Keratinocyte (primary cell): ENCODE measurements around the gene CCRL2. TPM values are rescaled to one million over a fixed set of nuclear protein-coding genes. Genes with fewer than 3 reads are reported as not detected.
A peak's percentile ranks its signal among the peaks of the same experiment; 100 is the strongest.
"Not testable (repeated sequence)": the region's sequence is repeated elsewhere in the genome, so short reads cannot be mapped to it uniquely, and the experiment has no call there.

ENCODE experiments used
- DNase-seq: peaks from one replicate; pipeline ENCODE4 v3.0.0-alpha.2; 2011; ENCODE audit warnings: low read depth, missing footprints, low spot score
- FAIRE-seq: peaks from 2 replicates; lab custom pipeline; 2011; peaks lifted over from hg19 to GRCh38; lab: Jason Lieb, UNC
- H2AFZ ChIP-seq: 2 replicates; pipeline ENCODE4 v1.6.0; 2012; ENCODE audit warnings: low read length, control low read depth, inconsistent platforms; ENCODE audit not compliant: control insufficient read depth
- H3K27ac ChIP-seq: 2 replicates; pipeline ENCODE4 v1.5.1; 2011; ENCODE audit warnings: low read length; ENCODE audit not compliant: control insufficient read depth, insufficient read depth
- H3K27me3 ChIP-seq: 3 replicates; pipeline ENCODE4 v1.6.0; 2011; ENCODE audit warnings: low read length; ENCODE audit not compliant: control insufficient read depth, insufficient read depth; ENCODE audit errors: extremely low read depth
- H3K36me3 ChIP-seq, 2 experiments: 2 replicates in 1 of 2; 3 replicates in 1 of 2; pipeline ENCODE4 v1.5.1; 2011; ENCODE audit warnings: low read length in 2 of 2, mild to moderate bottlenecking in 1 of 2; ENCODE audit not compliant: control insufficient read depth in 2 of 2, insufficient read depth in 2 of 2; ENCODE audit errors: extremely low read depth in 1 of 2
- H3K4me1 ChIP-seq: 3 replicates; pipeline ENCODE4 v1.5.1; 2011; ENCODE audit warnings: low read length; ENCODE audit not compliant: control insufficient read depth, insufficient read depth; ENCODE audit errors: extremely low read depth
- H3K4me2 ChIP-seq: 3 replicates; pipeline ENCODE4 v1.6.0; 2011; ENCODE audit warnings: low read depth, low read length; ENCODE audit not compliant: control insufficient read depth, insufficient read depth; ENCODE audit errors: extremely low read depth
- H3K4me3 ChIP-seq, 3 experiments: fragments of 200-600 bp in 1 of 3; sonication (generic) in 1 of 3; 2 replicates in 2 of 3; 3 replicates in 1 of 3; pipeline ENCODE4 v1.5.1; 2011 to 2016; ENCODE audit warnings: low read length in 3 of 3, mild to moderate bottlenecking in 3 of 3, control low read depth in 2 of 3, inconsistent platforms in 1 of 3, low read depth in 1 of 3, mixed read lengths in 1 of 3, mixed run types in 1 of 3, moderate library complexity in 1 of 3; ENCODE audit not compliant: control insufficient read depth in 2 of 3, insufficient read depth in 2 of 3; ENCODE audit errors: extremely low read depth in 1 of 3
- H3K79me2 ChIP-seq: 2 replicates; pipeline ENCODE4 v1.6.0; 2012; ENCODE audit warnings: low read length; ENCODE audit not compliant: control insufficient read depth, insufficient read depth
- H3K9ac ChIP-seq: 3 replicates; pipeline ENCODE4 v1.6.0; 2011; ENCODE audit warnings: low read length; ENCODE audit not compliant: control insufficient read depth, insufficient read depth; ENCODE audit errors: extremely low read depth
- H3K9me1 ChIP-seq: 3 replicates; pipeline ENCODE4 v1.6.0; 2011; ENCODE audit warnings: low read length; ENCODE audit not compliant: control insufficient read depth, insufficient read depth; ENCODE audit errors: extremely low read depth
- H3K9me3 ChIP-seq: 2 replicates; pipeline ENCODE4 v1.5.1; 2012; ENCODE audit warnings: low read depth, low read length; ENCODE audit not compliant: control insufficient read depth
- H4K20me1 ChIP-seq: 3 replicates; pipeline ENCODE4 v1.6.0; 2011; ENCODE audit warnings: low read length; ENCODE audit not compliant: control insufficient read depth, insufficient read depth; ENCODE audit errors: extremely low read depth
- CTCF ChIP-seq, 3 experiments: IDR thresholded peaks in 1 of 3; conservative IDR thresholded peaks in 1 of 3; optimal IDR thresholded peaks in 1 of 3; 2 replicates in 2 of 3; 3 replicates in 1 of 3; pipeline versions ENCODE3 to v1.5.1; 2011; ENCODE audit warnings: low read length in 3 of 3, mild to moderate bottlenecking in 3 of 3, moderate library complexity in 2 of 3, control low read depth in 1 of 3, inconsistent platforms in 1 of 3; ENCODE audit not compliant: insufficient read depth in 2 of 3; ENCODE audit errors: extremely low read depth in 1 of 3
- EZH2 ChIP-seq: IDR thresholded peaks from one replicate; pipeline ENCODE4 v1.6.1; 2012; ENCODE audit warnings: inconsistent platforms, mild to moderate bottlenecking, low read length, moderate library complexity
- dilution Hi-C: fragments of 300-500 bp; cut with MboI; formaldehyde crosslinking; loops from one replicate; pipeline ENCODE4 v1.7.0; 2020; ENCODE audit warnings: low sequenced_read_pairs; ENCODE audit not compliant: extremely low pct_ligation_motif_present
- polyA plus RNA-seq, 5 experiments: library from polyadenylated mRNA; depleted of rRNA in 3 of 5; stranded (reverse) in 3 of 5; stranded (forward) in 1 of 5; unstranded in 1 of 5; fragments of >200 nt; gene quantifications; 1 replicate in 1 of 5; 2 replicates in 3 of 5; 3 replicates in 1 of 5; pipeline versions ENCODE4 v1.2.1 to v1.2.3, GENCODE V29; 2011 to 2012; ENCODE audit warnings: missing spikeins in 2 of 5, low read depth in 1 of 5, low replicate concordance in 1 of 5

CCRL2 gene
- polyA plus RNA-seq, 1 donor (not counting 4 experiments of a cell fraction or from before 2014, with no cell fraction given) = not detected

GRCh38 chr3:46422617-46423016, 15.6 kb downstream of the CCRL2 start:
- Histone ChIP-seq H3K4me2 (no peak overlapping the region), H3K4me3 (no peak overlapping the region), H3K27ac (peak overlapping the region; percentile 71), H3K9me1 (no peaks in the 10 kb centered on the region), H3K36me3 (no peaks in the 10 kb centered on the region), H3K9me3 (no peaks in the 10 kb centered on the region), H3K4me1 (peaks cover 27% of the 10 kb centered on the region), H4K20me1 (no peaks in the 10 kb centered on the region), H3K79me2 (no peaks in the 10 kb centered on the region), H3K27me3 (no peaks in the 10 kb centered on the region), H2AFZ (no peak overlapping the region), H3K9ac (no peak overlapping the region)
- FAIRE-seq (peak; percentile 84), DNase-seq (peak; percentile 92)
- TF ChIP-seq EZH2 = no peak
- TF ChIP-seq CTCF (optimal IDR thresholded peaks at IDR 0.05 in 1 of 3, IDR thresholded peaks at IDR 0.05 in 1 of 3, conservative IDR thresholded peaks at IDR 0.05 in 1 of 3; ENCODE audit: extremely low read depth in 1 of 3, insufficient read depth in 2 of 3, low read length in 3 of 3) = no peak
- dilution Hi-C loops = no loop called here

- no peak overlapping the region for H2AFZ ChIP-seq
- H3K9me1 ChIP-seq = no peaks in the 10 kb centered on the region
- H4K20me1 ChIP-seq = no peaks in the 10 kb centered on the region
- H3K79me2 ChIP-seq = no peaks in the 10 kb centered on the region
- peak overlapping the region; percentile 71 for H3K27ac ChIP-seq
- peak; percentile 68 for FAIRE-seq
- dilution Hi-C loops = no loop called here
- H3K9me3 ChIP-seq = no peaks in the 10 kb centered on the region
- no peak overlapping the region for H3K4me3 ChIP-seq
- no peak overlapping the region for H3K4me2 ChIP-seq
- H3K36me3 ChIP-seq = no peaks in the 10 kb centered on the region
- DNase-seq = peak; percentile 75
- H3K27me3 ChIP-seq = no peaks in the 10 kb centered on the region
- TF ChIP-seq EZH2 (no peak), CTCF (optimal IDR thresholded peaks at IDR 0.05 in 1 of 3, IDR thresholded peaks at IDR 0.05 in 1 of 3, conservative IDR thresholded peaks at IDR 0.05 in 1 of 3; ENCODE audit: extremely low read depth in 1 of 3, insufficient read depth in 2 of 3, low read length in 3 of 3) (no peak)
- peaks cover 28% of the 10 kb centered on the region for H3K4me1 ChIP-seq
- H3K9ac ChIP-seq = peak overlapping the region; percentile 51
Observed at GRCh38 chr3:46423588-46423987, 16.5 kb downstream of the CCRL2 start.

- H3K27me3 ChIP-seq, H3K9me1 ChIP-seq, DNase-seq, H3K27ac ChIP-seq, H3K9ac ChIP-seq, H3K79me2 ChIP-seq, H3K4me3 ChIP-seq, H2AFZ ChIP-seq, H3K4me2 ChIP-seq, H3K9me3 ChIP-seq, H4K20me1 ChIP-seq, H3K36me3 ChIP-seq, dilution Hi-C loops: not testable (repeated sequence)
- H3K4me1 ChIP-seq = peaks cover 44% of the 10 kb centered on the region
- FAIRE-seq = peak; percentile 81
Observed at GRCh38 chr3:46426476-46426875, 19.4 kb downstream of the CCRL2 start.
